Small intestine (tissue), 7 donors: ENCODE data around the gene PPA2. TPM values are rescaled to one million over a fixed set of nuclear protein-coding genes. Genes with fewer than 3 reads are reported as not detected.

ENCODE experiments used
- DNase-seq, 2 donors: peaks; one replicate each; pipeline versions ENCODE4 v3.0.0 to v3.0.0-alpha.2; 2013
- FAIRE-seq: peaks from 2 replicates; lab custom pipeline; 2012; peaks lifted over from hg19 to GRCh38; lab: Jason Lieb, UNC
- H3K27ac ChIP-seq, 3 donors: one replicate each; pipeline ENCODE4 v1.5.1; 2013; ENCODE audit warnings: low read length in 2 of 3, mild to moderate bottlenecking in 2 of 3, control low read depth in 1 of 3, inconsistent platforms in 1 of 3, low read depth in 1 of 3, moderate library complexity in 1 of 3
- H3K27me3 ChIP-seq, 3 donors: one replicate each; pipeline ENCODE4 v1.6.1; 2013; ENCODE audit warnings: low read length in 3 of 3, inconsistent platforms in 1 of 3; ENCODE audit not compliant: control insufficient read depth in 3 of 3, insufficient read depth in 3 of 3
- H3K36me3 ChIP-seq, 3 donors: one replicate each; pipeline ENCODE4 v1.6.1; 2013; ENCODE audit warnings: low read length in 3 of 3, inconsistent platforms in 1 of 3, low read depth in 1 of 3, mild to moderate bottlenecking in 1 of 3, moderate library complexity in 1 of 3; ENCODE audit not compliant: control insufficient read depth in 3 of 3, insufficient read depth in 2 of 3
- H3K4me1 ChIP-seq, 3 donors: one replicate each; pipeline ENCODE4 v1.6.1; 2013; ENCODE audit warnings: low read length in 2 of 3, inconsistent platforms in 1 of 3, low read depth in 1 of 3, mild to moderate bottlenecking in 1 of 3, moderate library complexity in 1 of 3; ENCODE audit not compliant: control insufficient read depth in 3 of 3, insufficient read depth in 2 of 3
- H3K4me3 ChIP-seq, 3 donors: one replicate each; pipeline ENCODE4 v1.5.1; 2013; ENCODE audit warnings: low read length in 3 of 3, control low read depth in 1 of 3, inconsistent platforms in 1 of 3, low read depth in 1 of 3, mild to moderate bottlenecking in 1 of 3, moderate library complexity in 1 of 3
- H3K9me3 ChIP-seq, 2 donors: one replicate each; pipeline ENCODE4 v1.6.1; 2013; ENCODE audit warnings: low read depth in 1 of 2, low read length in 1 of 2; ENCODE audit not compliant: control insufficient read depth in 2 of 2, insufficient read depth in 1 of 2
- WGBS, 3 donors: extraction: QIAGEN DNeasy Blood & Tissue Kit; methylation state at CpG; one replicate each; pipeline ENCODE4 v1.1.7; 2013; 5-methylcytosine and 5-hydroxymethylcytosine counted together
- polyA plus RNA-seq, 4 donors: library from polyadenylated mRNA; stranded (reverse) in 3 of 4; unstranded in 1 of 4; fragments of 200-250 nt in 3 of 4; fragments of 120-200 nt in 1 of 4; gene quantifications; one replicate each; pipeline versions ENCODE4 v1.2.1 to v1.2.3, GENCODE V29; 2013
- donor health status: healthy with polysubstance abuse.
- donor health status: control.
- donor health status: control.
- donor health status: Bipolar disorder and iron deficiency.
- donor health status: healthy.

The PPA2 gene
- polyA plus RNA-seq, 4 donors = 87.0 to 129 (median 108) TPM

GRCh38 chr4:105496899-105497298 is 23.0 kb upstream of the PPA2 start:
- Histone ChIP-seq H3K4me1 (no peaks in the 10 kb centered on the region), H3K27ac (no peak overlapping the region), H3K4me3 (no peak overlapping the region), H3K9me3 (peaks cover 0 to 2% of the 10 kb centered on the region in 2 donors), H3K27me3 (no peaks in the 10 kb centered on the region), H3K36me3 (no peaks in the 10 kb centered on the region)
- DNase-seq = no peak
- no peak for FAIRE-seq
- 35 to 49% (median 48%) methylated on average over 2 of the region's 2 CpGs for WGBS, 3 donors

- no peak for FAIRE-seq
- Histone ChIP-seq H3K27ac (no peak overlapping the region), H3K9me3 (peaks cover 0 to 2% of the 10 kb centered on the region in 2 donors), H3K36me3 (no peaks in the 10 kb centered on the region), H3K27me3 (no peaks in the 10 kb centered on the region), H3K4me1 (no peaks in the 10 kb centered on the region), H3K4me3 (no peak overlapping the region)
- WGBS, 3 donors = 66 to 82% (median 74%) methylated on average over 3 of the region's 3 CpGs
- no peak for DNase-seq
Measured at GRCh38 chr4:105495667-105496066, 21.8 kb upstream of the PPA2 start.

- Histone ChIP-seq H3K9me3 (peaks cover 0 to 6% of the 10 kb centered on the region in 2 donors), H3K36me3 (no peaks in the 10 kb centered on the region), H3K4me3 (no peak overlapping the region), H3K27ac (no peak overlapping the region), H3K27me3 (no peaks in the 10 kb centered on the region), H3K4me1 (no peaks in the 10 kb centered on the region)
- WGBS, 3 donors = 65 to 79% (median 70%) methylated on average over 1 of the region's 1 CpG
- FAIRE-seq (no peak), DNase-seq (no peak)
Measured at GRCh38 chr4:105490523-105490922, 16.7 kb upstream of the PPA2 start.

- H3K27me3 ChIP-seq = no peaks in the 10 kb centered on the region
- no peak overlapping the region for H3K27ac ChIP-seq
- no peak for DNase-seq
- no peak overlapping the region for H3K4me3 ChIP-seq
- H3K9me3 ChIP-seq = peaks cover 0 to 3% of the 10 kb centered on the region in 2 donors
- H3K36me3 ChIP-seq = no peaks in the 10 kb centered on the region
- H3K4me1 ChIP-seq = no peaks in the 10 kb centered on the region
- WGBS, 3 donors = 88 to 92% (median 90%) methylated on average over 3 of the region's 3 CpGs
- FAIRE-seq = no peak
Measured at GRCh38 chr4:105483840-105484239, 10.0 kb upstream of the PPA2 start.

- peaks cover 0 to 2% (median 0%) of the 10 kb centered on the region in 3 donors for H3K27me3 ChIP-seq
- peak overlapping the region; percentile 76 to 97 (median 95) for H3K4me3 ChIP-seq
- peak overlapping the region; percentile 99 for H3K27ac ChIP-seq
- FAIRE-seq = no peak
- peaks cover 0 to 8% (median 5%) of the 10 kb centered on the region in 3 donors for H3K4me1 ChIP-seq
- DNase-seq = peak; percentile 89 to 96
- H3K36me3 ChIP-seq = peaks cover 0 to 3% (median 0%) of the 10 kb centered on the region in 3 donors
- WGBS, 3 donors = 5 to 12% (median 10%) methylated on average over 23 of the region's 23 CpGs
- H3K9me3 ChIP-seq = no peaks in the 10 kb centered on the region
Measured at GRCh38 chr4:105474099-105474518, 247 bp upstream of the PPA2 start.

GRCh38 chr4:105472871-105473323 is 965 bp downstream of the PPA2 start:
- Histone ChIP-seq H3K4me3 (peak overlapping the region; percentile 76 to 97 (median 95)), H3K27me3 (peaks cover 0 to 2% (median 0%) of the 10 kb centered on the region in 3 donors), H3K4me1 (peaks cover 0 to 8% (median 5%) of the 10 kb centered on the region in 3 donors), H3K27ac (peak overlapping the region; percentile 99), H3K9me3 (no peaks in the 10 kb centered on the region), H3K36me3 (peaks cover 0 to 6% (median 0%) of the 10 kb centered on the region in 3 donors)
- no peak for DNase-seq
- WGBS, 3 donors = 1 to 5% (median 2%) methylated on average over 19 of the region's 19 CpGs
- no peak for FAIRE-seq

- H3K36me3 ChIP-seq = peaks cover 0 to 11% (median 3%) of the 10 kb centered on the region in 3 donors
- WGBS, 3 donors = 2 to 11% (median 3%) methylated on average over 10 of the region's 10 CpGs
- FAIRE-seq = no peak
- peaks cover 0 to 8% (median 5%) of the 10 kb centered on the region in 3 donors for H3K4me1 ChIP-seq
- H3K27ac ChIP-seq = peak overlapping the region in 1 of 3 donors; percentile 4
- H3K27me3 ChIP-seq = no peaks in the 10 kb centered on the region
- DNase-seq = peak; percentile 84 to 86
- peak overlapping the region in 2 of 3 donors; percentile 4 to 12 for H3K4me3 ChIP-seq
- no peaks in the 10 kb centered on the region for H3K9me3 ChIP-seq
Measured at GRCh38 chr4:105471566-105472176, 2.2 kb downstream of the PPA2 start.

- Histone ChIP-seq H3K4me1 (peaks cover 0 to 8% (median 5%) of the 10 kb centered on the region in 3 donors), H3K4me3 (no peak overlapping the region), H3K27ac (no peak overlapping the region), H3K27me3 (no peaks in the 10 kb centered on the region), H3K9me3 (no peaks in the 10 kb centered on the region), H3K36me3 (peaks cover 0 to 13% (median 3%) of the 10 kb centered on the region in 3 donors)
- WGBS, 3 donors = 79 to 82% (median 81%) methylated on average over 6 of the region's 6 CpGs
- DNase-seq = no peak
- no peak for FAIRE-seq
Measured at GRCh38 chr4:105470766-105471165, 3.1 kb downstream of the PPA2 start.
